22Rv1 (cell line): Measurements from ENCODE around the gene FBF1.
A peak's percentile ranks its signal among the peaks of the same experiment; 100 is the strongest.

Experiments
- H3K27ac ChIP-seq: fragments of 450-650 bp; 2 replicates; pipeline ENCODE4 v1.5.1; 2017
- CTCF ChIP-seq: fragments of 450-650 bp; IDR thresholded peaks from 2 replicates; pipeline ENCODE4 v1.5.1; 2017; ENCODE audit warnings: mild to moderate bottlenecking
- ZFX ChIP-seq: fragments of 450-650 bp; IDR thresholded peaks from 2 replicates; pipeline ENCODE4 v1.6.1; 2017; ENCODE audit warnings: antibody characterized with exemption, borderline replicate concordance

FBF1 gene

DNA sequence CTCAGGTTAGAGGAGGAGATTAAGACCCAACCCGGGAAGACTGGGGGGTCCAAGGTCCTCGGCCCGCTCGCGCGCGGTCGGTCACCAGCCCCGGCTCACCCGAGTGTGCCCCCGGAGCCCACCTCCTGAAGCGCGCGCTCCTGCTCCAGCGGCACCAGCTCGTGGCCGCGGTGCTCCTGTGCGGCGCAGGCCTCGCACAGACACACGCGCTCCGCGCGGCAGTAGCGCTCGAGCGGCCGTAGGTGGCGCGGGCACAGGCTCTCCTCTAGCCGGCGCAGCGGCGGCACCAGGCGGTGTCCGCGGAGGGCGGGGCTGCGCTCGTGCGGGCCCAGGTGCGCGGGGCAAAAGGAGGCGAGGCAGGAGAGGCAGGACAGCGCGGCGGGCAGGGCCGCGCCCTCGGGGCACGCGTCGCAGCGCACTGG lies 63.1 kb downstream of the FBF1 start:
- TF ChIP-seq ZFX (no peak), CTCF (peak; percentile 75)
- peak overlapping the region; percentile 96 for H3K27ac ChIP-seq

DNA sequence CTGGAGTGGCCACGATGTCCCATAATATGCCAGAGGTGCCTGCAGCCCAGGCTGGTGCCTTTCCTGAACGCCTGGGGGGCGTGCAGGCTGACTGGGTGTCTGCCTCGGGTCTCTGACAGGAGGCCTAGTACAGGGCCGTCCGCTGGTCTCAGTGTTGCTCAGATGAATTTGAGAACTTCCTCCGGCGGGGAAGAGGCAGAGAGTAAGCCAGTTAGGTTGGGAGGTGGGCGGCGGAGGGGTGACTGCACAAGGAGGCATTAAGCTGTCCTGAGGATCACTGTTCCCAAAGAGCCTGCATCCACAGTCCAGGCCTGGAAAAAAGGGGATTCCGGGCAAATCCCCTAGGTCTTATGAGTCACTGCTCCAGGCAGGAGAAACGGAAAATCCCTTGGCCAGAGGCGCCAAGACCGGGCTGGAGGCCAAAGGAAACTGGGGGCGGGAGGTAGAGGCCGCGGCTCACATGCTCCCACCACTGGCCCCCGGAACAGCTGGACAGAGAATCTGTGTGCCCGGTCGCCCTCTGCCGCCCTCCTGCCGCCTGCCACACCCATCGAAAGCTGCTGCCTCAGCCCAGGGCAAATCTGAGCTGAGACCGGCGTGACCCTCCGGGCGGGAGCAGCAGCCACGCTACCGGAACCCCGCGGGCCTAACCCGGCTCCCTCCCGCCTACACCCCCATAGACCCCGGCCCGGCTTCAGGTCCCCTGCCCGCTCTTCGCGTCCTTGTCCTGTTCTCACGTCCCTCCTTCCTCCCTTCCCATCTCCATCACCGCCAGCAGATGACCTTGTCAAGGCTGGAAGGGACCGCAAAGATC lies 63.7 kb downstream of the FBF1 start:
- TF ChIP-seq CTCF (no peak), ZFX (no peak)
- H3K27ac ChIP-seq: peak overlapping the region; percentile 96

DNA sequence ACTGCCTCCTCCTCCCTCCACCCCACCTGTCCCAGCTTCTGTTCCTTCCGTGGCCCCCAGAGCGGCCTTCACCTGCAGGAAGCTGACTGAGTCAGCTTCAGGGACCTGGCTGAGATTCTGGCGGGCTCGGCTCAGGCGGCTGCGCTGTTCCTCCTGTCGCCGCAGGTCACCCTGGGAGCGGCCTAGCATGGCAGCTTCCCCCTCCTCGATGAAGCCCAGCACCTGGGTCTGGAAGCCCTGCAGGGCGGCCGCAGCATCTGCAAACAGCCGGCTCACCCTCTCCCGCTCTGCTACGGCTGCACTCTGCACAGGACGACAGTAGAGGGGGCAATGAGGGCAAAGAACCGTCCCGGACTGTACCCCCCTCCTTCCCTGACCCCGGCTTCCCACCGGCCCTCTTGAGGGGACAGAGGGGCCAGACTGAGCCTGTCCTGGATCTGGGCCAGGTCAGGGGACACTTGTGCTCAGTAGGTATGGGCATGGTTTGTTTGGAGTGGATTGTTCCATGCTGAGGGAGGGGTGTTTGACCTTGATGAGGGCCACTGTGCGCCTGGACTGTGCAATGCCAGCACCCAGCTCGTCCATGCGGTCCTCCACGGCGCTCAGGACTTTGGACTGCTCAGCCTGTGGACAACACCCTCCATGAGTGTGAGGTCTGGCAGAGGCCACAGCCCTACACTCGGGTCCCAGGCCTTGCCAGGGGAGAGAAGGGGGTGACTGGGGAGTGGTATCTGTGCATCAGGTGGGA lies 64.5 kb downstream of the FBF1 start:
- TF ChIP-seq ZFX (no peak), CTCF (peak; percentile 23)
- H3K27ac ChIP-seq: peak overlapping the region; percentile 96

GRCh38 chr17:75875940-75876189 lies 65.0 kb downstream of the FBF1 start:
- H3K27ac ChIP-seq: peak overlapping the region; percentile 96
- no peak for TF ChIP-seq CTCF
- TF ChIP-seq ZFX: no peak

DNA sequence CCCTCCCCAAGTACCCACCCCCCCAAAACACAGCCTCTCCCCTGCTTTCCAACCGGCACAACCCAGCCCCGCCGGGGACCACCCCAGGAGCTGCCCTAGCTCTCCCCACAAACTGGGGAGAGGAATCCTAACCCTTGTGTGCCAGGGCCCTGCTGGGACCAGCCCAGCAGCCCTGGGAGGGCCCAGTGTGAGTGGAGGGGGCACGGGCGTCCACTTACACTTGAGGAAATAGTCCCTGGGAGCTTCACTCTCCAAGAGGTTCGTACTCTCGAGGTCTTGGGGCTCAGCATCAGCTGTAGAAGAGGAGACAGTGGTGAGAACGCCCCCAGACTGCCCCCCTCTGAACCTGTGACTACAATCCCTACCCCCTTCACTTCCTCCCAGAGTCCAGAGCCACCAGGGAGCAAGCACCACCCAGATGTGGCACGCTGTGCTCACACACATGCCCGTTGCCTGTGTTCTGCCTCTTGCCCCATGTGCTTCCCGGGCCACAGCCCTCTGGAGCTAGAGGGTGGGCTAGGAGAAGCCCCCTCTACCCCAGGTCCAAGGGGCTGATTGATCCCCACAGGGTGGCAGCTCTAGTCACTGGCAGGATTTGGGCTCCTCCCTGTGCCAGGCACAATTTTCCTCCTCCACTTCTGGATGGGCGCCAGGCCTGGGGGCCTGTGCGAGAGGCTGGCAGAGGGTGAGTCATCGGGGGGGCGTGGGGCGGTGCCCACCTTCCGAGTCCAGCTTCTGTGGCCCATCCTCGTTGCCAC lies 65.5 kb downstream of the FBF1 start:
- no peak for TF ChIP-seq CTCF
- no peak for TF ChIP-seq ZFX
- peak overlapping the region; percentile 96 for H3K27ac ChIP-seq

DNA sequence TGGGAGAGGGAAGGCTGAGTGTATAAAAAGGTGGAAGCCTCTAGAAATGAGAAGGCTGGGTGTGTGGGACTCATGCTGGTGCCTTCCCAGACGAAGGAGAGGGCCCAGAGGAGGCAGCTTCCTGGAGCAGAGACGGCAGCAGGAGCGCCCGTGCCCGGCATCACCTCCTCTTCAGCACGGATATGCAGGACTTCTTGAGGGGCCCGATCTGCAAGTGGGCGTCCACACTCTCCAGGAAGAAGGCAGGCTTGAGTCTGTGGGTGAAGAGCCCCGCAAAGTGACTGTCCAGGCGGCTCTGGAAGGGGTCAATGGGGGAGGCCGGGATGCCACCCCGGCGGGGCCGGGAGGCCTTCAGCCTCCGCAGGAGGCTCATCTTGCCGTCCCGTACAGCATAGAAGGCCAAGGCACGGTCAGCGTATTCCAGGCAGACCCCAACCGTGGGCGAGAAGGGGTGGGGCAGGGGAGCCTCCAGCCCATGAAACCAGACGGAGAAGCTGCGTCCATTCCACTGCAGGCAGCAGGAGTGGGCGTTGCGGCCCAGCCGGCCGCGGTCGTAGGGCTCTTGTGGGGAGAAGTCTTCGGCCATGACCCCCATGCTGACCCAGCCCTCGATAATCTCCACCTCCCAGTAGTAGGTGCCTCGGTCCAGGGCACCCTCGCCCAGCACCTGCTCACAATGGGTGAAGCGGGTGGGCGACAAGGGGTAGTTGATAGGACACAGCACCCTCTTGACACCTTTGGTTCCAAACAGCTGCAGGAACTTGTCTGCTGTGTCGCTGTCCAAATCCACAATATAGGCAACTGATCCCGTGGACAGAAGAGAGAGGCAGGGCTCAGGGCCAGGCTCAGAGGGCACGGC lies 66.3 kb downstream of the FBF1 start:
- TF ChIP-seq CTCF: no peak
- no peak for TF ChIP-seq ZFX
- peak overlapping the region; percentile 96 for H3K27ac ChIP-seq
